ENCODE data around the gene NBDY.

GRCh38 chrX:56802428-56802827 lies 73.4 kb downstream of the NBDY start:
- TF ChIP-seq ZC3H10 (CRISPR knock-in tag; IDR thresholded peaks at IDR 0.05) (no peak), ESRRG (CRISPR knock-in tag; IDR thresholded peaks at IDR 0.05) (no peak), TOX (CRISPR knock-in tag; IDR thresholded peaks at IDR 0.05; ENCODE audit: borderline replicate concordance) (no peak), RARB (CRISPR knock-in tag; IDR thresholded peaks at IDR 0.05) (no peak), ZNF70 (CRISPR knock-in tag; IDR thresholded peaks at IDR 0.05) (no peak), OSR1 (CRISPR knock-in tag; IDR thresholded peaks at IDR 0.05) (no peak), ARNTL (CRISPR knock-in tag; IDR thresholded peaks at IDR 0.05; ENCODE audit: borderline replicate concordance, low read depth) (no peak), ZFP3 (CRISPR knock-in tag; IDR thresholded peaks at IDR 0.05) (no peak), ZFP30 (CRISPR knock-in tag; IDR thresholded peaks at IDR 0.05) (no peak), ZNF565 (CRISPR knock-in tag; conservative IDR thresholded peaks at IDR 0.05; ENCODE audit: low read depth) (no peak), ZNF8 (CRISPR knock-in tag; IDR thresholded peaks at IDR 0.05) (no peak)
- TF ChIP-seq, protein P1, sequence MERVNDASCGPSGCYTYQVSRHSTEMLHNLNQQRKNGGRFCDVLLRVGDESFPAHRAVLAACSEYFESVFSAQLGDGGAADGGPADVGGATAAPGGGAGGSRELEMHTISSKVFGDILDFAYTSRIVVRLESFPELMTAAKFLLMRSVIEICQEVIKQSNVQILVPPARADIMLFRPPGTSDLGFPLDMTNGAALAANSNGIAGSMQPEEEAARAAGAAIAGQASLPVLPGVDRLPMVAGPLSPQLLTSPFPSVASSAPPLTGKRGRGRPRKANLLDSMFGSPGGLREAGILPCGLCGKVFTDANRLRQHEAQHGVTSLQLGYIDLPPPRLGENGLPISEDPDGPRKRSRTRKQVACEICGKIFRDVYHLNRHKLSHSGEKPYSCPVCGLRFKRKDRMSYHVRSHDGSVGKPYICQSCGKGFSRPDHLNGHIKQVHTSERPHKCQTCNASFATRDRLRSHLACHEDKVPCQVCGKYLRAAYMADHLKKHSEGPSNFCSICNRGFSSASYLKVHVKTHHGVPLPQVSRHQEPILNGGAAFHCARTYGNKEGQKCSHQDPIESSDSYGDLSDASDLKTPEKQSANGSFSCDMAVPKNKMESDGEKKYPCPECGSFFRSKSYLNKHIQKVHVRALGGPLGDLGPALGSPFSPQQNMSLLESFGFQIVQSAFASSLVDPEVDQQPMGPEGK (CRISPR knock-in tag; IDR thresholded peaks at IDR 0.05; ENCODE audit: borderline replicate concordance): no peak
- TF ChIP-seq, protein P2, sequence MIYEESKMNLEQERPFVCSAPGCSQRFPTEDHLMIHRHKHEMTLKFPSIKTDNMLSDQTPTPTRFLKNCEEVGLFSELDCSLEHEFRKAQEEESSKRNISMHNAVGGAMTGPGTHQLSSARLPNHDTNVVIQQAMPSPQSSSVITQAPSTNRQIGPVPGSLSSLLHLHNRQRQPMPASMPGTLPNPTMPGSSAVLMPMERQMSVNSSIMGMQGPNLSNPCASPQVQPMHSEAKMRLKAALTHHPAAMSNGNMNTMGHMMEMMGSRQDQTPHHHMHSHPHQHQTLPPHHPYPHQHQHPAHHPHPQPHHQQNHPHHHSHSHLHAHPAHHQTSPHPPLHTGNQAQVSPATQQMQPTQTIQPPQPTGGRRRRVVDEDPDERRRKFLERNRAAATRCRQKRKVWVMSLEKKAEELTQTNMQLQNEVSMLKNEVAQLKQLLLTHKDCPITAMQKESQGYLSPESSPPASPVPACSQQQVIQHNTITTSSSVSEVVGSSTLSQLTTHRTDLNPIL (CRISPR knock-in tag; IDR thresholded peaks at IDR 0.05; ENCODE audit: low read depth): no peak
